CD4-positive, alpha-beta memory T cell (primary cell): ENCODE data around the gene PHYKPL. TPM values are rescaled to one million over a fixed set of nuclear protein-coding genes. Genes with fewer than 3 reads are reported as not detected.

Source experiments
- CTCF ChIA-PET: fragments of 350-600 bp; sonication (Branson Sonifier 250); formaldehyde crosslinking; loops from one replicate; lab custom pipeline; 2021; ENCODE audit warnings: inconsistent platforms; ENCODE audit not compliant: partially characterized antibody; lab: Charles Lee
- POLR2A ChIA-PET: fragments of 350-600 bp; sonication (Branson Sonifier 250); formaldehyde crosslinking; loops from one replicate; lab custom pipeline; 2021; ENCODE audit not compliant: partially characterized antibody; lab: Charles Lee
- DNase-seq, 5 donors: peaks; one replicate each; pipeline versions ENCODE4 v3.0.0 to v3.0.0-alpha.2; 2020 to 2022; ENCODE audit warnings: mixed read lengths in 1 of 5
- H3K27ac ChIP-seq: one replicate; pipeline ENCODE4 v1.7.0; 2013; ENCODE audit warnings: low read depth, low read length
- H3K27me3 ChIP-seq: 2 replicates; pipeline ENCODE4 v1.7.0; 2013; ENCODE audit warnings: mild to moderate bottlenecking, low read length, moderate library complexity; ENCODE audit not compliant: insufficient read depth
- H3K36me3 ChIP-seq: 2 replicates; pipeline ENCODE4 v1.7.0; 2013; ENCODE audit warnings: mild to moderate bottlenecking, low read length, moderate library complexity; ENCODE audit not compliant: insufficient read depth
- H3K4me1 ChIP-seq: 2 replicates; pipeline ENCODE4 v1.7.0; 2013; ENCODE audit warnings: mild to moderate bottlenecking, low read length, moderate library complexity; ENCODE audit not compliant: insufficient read depth
- H3K4me3 ChIP-seq, 2 donors: one replicate each; pipeline ENCODE4 v1.7.0; 2013; ENCODE audit warnings: low read length in 2 of 2, mild to moderate bottlenecking in 1 of 2
- H3K9me3 ChIP-seq, 2 donors: one replicate each; pipeline ENCODE4 v1.7.0; 2013; ENCODE audit warnings: low read length in 2 of 2, control low read depth in 1 of 2; ENCODE audit not compliant: control insufficient read depth in 1 of 2
- H3K27ac Mint-ChIP-seq, 7 donors: one replicate each; pipeline ENCODE4 v1.8.0; 2020 to 2021; ENCODE audit warnings: mixed read lengths in 7 of 7, mild to moderate bottlenecking in 6 of 7, inconsistent platforms in 3 of 7, moderate library complexity in 3 of 7
- H3K27me3 Mint-ChIP-seq, 2 donors: one replicate each; pipeline ENCODE4 v1.8.0; 2020 to 2021; ENCODE audit warnings: mixed read lengths in 2 of 2
- H3K36me3 Mint-ChIP-seq, 2 donors: one replicate each; pipeline ENCODE4 v1.8.0; 2020 to 2021; ENCODE audit warnings: mixed read lengths in 2 of 2, inconsistent platforms in 1 of 2, mild to moderate bottlenecking in 1 of 2
- H3K4me1 Mint-ChIP-seq, 4 donors: one replicate each; pipeline ENCODE4 v1.8.0; 2020 to 2021; ENCODE audit warnings: mixed read lengths in 4 of 4, mild to moderate bottlenecking in 1 of 4
- H3K4me3 Mint-ChIP-seq, 8 donors: one replicate each; pipeline ENCODE4 v1.8.0; 2020 to 2021; ENCODE audit warnings: mixed read lengths in 8 of 8, mild to moderate bottlenecking in 7 of 8, moderate library complexity in 6 of 8, inconsistent platforms in 3 of 8
- H3K9me3 Mint-ChIP-seq, 8 donors: one replicate each; pipeline ENCODE4 v1.8.0; 2020 to 2021; ENCODE audit warnings: mixed read lengths in 8 of 8, mild to moderate bottlenecking in 5 of 8, inconsistent platforms in 3 of 8, moderate library complexity in 1 of 8
- intact Hi-C: fragments of 100-400 bp; cut with micrococcal nuclease; formaldehyde crosslinking; loops from one replicate; pipeline ENCODE4 v1.15.1; 2023
- polyA plus RNA-seq, 2 donors: library from polyadenylated mRNA; unstranded; fragments of 300-500 nt; fragmentation: Illumina TruSeq; gene quantifications; one replicate each; pipeline ENCODE4 v1.2.3, GENCODE V29; 2021
- total RNA-seq, 2 experiments: library from RNA; stranded (reverse); gene quantifications; one replicate each; pipeline ENCODE4 v1.2.3, GENCODE V29; 2021

PHYKPL gene
- total and polyA plus RNA-seq, 4 experiments from 2014 or later = 38.7 to 251 (median 139) TPM

- Histone ChIP-seq H3K9me3 (no peaks in the 10 kb centered on the region), H3K4me3 (no peak overlapping the region), H3K27ac (no peak overlapping the region), H3K36me3 (peaks cover 59% of the 10 kb centered on the region), H3K27me3 (no peaks in the 10 kb centered on the region), H3K4me1 (peaks cover 18% of the 10 kb centered on the region)
- H3K36me3 Mint-ChIP-seq = peaks cover 57 to 73% of the 10 kb centered on the region in 2 donors
- H3K4me1 Mint-ChIP-seq = peaks cover 41 to 71% (median 54%) of the 10 kb centered on the region in 4 donors
- DNase-seq = no peak
- CTCF ChIA-PET = interaction anchor here (1.2 kb wide), 1 partner anchor 10 kb away, joined by 4 read pairs; no protein-coding TSS in a partner anchor
- H3K27me3 Mint-ChIP-seq = no peaks in the 10 kb centered on the region
- no peak overlapping the region for H3K4me3 Mint-ChIP-seq
- peak overlapping the region in 2 of 7 donors; percentile 33 to 90 for H3K27ac Mint-ChIP-seq
- intact Hi-C loops = no loop called here
- POLR2A ChIA-PET = interaction anchor here (1.4 kb wide), 1 partner anchor 21 kb away, joined by 4 read pairs; the partner anchor contains the start of gene HNRNPAB
- no peaks in the 10 kb centered on the region for H3K9me3 Mint-ChIP-seq
Measured at GRCh38 chr5:178225174-178225573, 7.4 kb downstream of the PHYKPL start.

GRCh38 chr5:178224403-178224802 is 8.2 kb downstream of the PHYKPL start:
- Histone ChIP-seq H3K27me3 (no peaks in the 10 kb centered on the region), H3K36me3 (peaks cover 52% of the 10 kb centered on the region), H3K4me3 (no peak overlapping the region), H3K4me1 (peaks cover 11% of the 10 kb centered on the region), H3K9me3 (no peaks in the 10 kb centered on the region), H3K27ac (no peak overlapping the region)
- H3K4me3 Mint-ChIP-seq = no peak overlapping the region
- peaks cover 50 to 66% of the 10 kb centered on the region in 2 donors for H3K36me3 Mint-ChIP-seq
- no peaks in the 10 kb centered on the region for H3K9me3 Mint-ChIP-seq
- intact Hi-C loops = no loop called here
- ChIA-PET POLR2A (interaction anchor here (1.4 kb wide), 1 partner anchor 20 kb away, joined by 4 read pairs; the partner anchor contains the start of gene HNRNPAB), CTCF (no interaction called here)
- no peak overlapping the region for H3K27ac Mint-ChIP-seq
- no peak for DNase-seq
- no peaks in the 10 kb centered on the region for H3K27me3 Mint-ChIP-seq
- H3K4me1 Mint-ChIP-seq = peaks cover 35 to 64% (median 51%) of the 10 kb centered on the region in 4 donors

DNA sequence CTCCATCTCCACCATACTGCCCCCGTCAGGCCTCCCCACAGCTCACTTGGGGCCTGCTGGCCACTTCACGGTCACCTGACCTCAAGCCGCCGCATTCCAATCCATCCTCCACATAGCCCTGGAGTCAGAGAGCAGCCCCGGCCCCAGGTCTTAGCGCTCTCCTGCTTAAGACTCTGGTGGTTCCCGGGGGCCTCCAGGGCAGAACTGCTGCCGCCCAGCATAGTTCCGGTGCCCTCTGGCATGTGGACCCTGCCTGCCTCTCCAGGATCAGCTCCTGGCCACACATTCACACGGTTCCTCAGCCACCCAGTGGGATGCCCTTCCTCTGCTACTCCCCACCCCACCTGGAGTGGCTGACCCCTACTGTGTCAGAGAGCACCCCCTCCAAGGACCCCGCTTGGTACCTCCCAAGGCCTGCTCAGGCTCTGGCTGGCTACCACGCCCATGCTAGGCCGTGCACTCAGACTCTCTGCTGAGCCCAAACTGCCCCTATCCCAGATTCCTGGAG is 8.7 kb downstream of the PHYKPL start:
- Histone ChIP-seq H3K4me1 (peaks cover 7% of the 10 kb centered on the region), H3K4me3 (no peak overlapping the region), H3K36me3 (peaks cover 50% of the 10 kb centered on the region), H3K27me3 (no peaks in the 10 kb centered on the region), H3K9me3 (no peaks in the 10 kb centered on the region), H3K27ac (no peak overlapping the region)
- H3K4me3 Mint-ChIP-seq = no peak overlapping the region
- intact Hi-C loops = no loop called here
- peaks cover 47 to 64% of the 10 kb centered on the region in 2 donors for H3K36me3 Mint-ChIP-seq
- no peaks in the 10 kb centered on the region for H3K9me3 Mint-ChIP-seq
- POLR2A ChIA-PET = interaction anchor here (1.4 kb wide), 1 partner anchor 20 kb away, joined by 4 read pairs; the partner anchor contains the start of gene HNRNPAB
- peak overlapping the region in 4 of 7 donors; percentile 25 to 80 (median 54) for H3K27ac Mint-ChIP-seq
- CTCF ChIA-PET = no interaction called here
- peaks cover 34 to 58% (median 47%) of the 10 kb centered on the region in 4 donors for H3K4me1 Mint-ChIP-seq
- H3K27me3 Mint-ChIP-seq = no peaks in the 10 kb centered on the region
- no peak for DNase-seq

DNA sequence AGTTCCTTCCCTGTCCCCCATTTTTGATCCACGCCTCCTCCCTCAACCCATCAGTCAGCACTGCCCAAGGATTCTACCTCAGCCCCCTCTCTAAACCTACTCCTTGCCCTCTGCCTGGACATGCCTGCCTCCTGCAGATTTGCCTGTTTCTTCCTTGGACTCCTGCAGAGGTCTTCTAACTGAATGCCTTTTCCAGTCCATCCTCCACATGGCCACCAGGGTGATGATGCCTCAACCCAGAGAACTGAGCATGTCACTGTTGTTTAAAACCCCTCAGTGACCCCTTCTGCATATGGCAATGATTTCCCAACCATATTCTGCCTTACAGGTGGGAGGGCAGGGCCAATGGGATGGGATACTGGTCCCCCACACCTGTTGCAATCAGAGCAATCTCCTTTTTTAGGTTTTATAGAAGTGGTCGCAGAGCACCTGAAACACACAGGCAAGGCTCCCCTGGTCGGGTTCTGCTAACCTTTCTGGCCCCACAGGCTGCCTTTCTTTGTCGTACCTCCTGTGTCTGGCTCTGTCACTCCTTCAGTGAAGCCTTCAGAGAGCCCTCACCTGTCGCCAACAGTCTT is 9.3 kb downstream of the PHYKPL start:
- Histone ChIP-seq H3K27ac (no peak overlapping the region), H3K27me3 (no peaks in the 10 kb centered on the region), H3K36me3 (peaks cover 44% of the 10 kb centered on the region), H3K9me3 (no peaks in the 10 kb centered on the region), H3K4me3 (no peak overlapping the region), H3K4me1 (peaks cover 7% of the 10 kb centered on the region)
- no peak for DNase-seq
- Mint-ChIP-seq H3K4me3 (no peak overlapping the region), H3K36me3 (peaks cover 46 to 65% of the 10 kb centered on the region in 2 donors), H3K27me3 (no peaks in the 10 kb centered on the region), H3K27ac (peak overlapping the region; percentile 13 to 78 (median 41)), H3K4me1 (peaks cover 28 to 53% (median 43%) of the 10 kb centered on the region in 4 donors), H3K9me3 (no peaks in the 10 kb centered on the region)
- POLR2A ChIA-PET = no interaction called here
- intact Hi-C loops = no loop called here
- CTCF ChIA-PET = no interaction called here

GRCh38 chr5:178222292-178222691 is 10.3 kb downstream of the PHYKPL start:
- intact Hi-C loops = no loop called here
- ChIA-PET POLR2A (interaction anchor here (1.0 kb wide), 1 partner anchor 10 kb away, joined by 3 read pairs; no protein-coding TSS in a partner anchor), CTCF (no interaction called here)
- no peaks in the 10 kb centered on the region for H3K27me3 ChIP-seq
- no peak overlapping the region for H3K27ac ChIP-seq
- peaks cover 35% of the 10 kb centered on the region for H3K36me3 ChIP-seq
- H3K36me3 Mint-ChIP-seq = peaks cover 38 to 57% of the 10 kb centered on the region in 2 donors
- DNase-seq = no peak
- H3K4me1 Mint-ChIP-seq = peaks cover 21 to 43% (median 34%) of the 10 kb centered on the region in 4 donors
- H3K9me3 ChIP-seq = no peaks in the 10 kb centered on the region
- no peaks in the 10 kb centered on the region for H3K27me3 Mint-ChIP-seq
- H3K27ac Mint-ChIP-seq = peak overlapping the region in 4 of 7 donors; percentile 3 to 50 (median 26)
- H3K4me1 ChIP-seq = peaks cover 7% of the 10 kb centered on the region
- no peak overlapping the region for H3K4me3 Mint-ChIP-seq
- H3K4me3 ChIP-seq = no peak overlapping the region
- H3K9me3 Mint-ChIP-seq = no peaks in the 10 kb centered on the region

DNA sequence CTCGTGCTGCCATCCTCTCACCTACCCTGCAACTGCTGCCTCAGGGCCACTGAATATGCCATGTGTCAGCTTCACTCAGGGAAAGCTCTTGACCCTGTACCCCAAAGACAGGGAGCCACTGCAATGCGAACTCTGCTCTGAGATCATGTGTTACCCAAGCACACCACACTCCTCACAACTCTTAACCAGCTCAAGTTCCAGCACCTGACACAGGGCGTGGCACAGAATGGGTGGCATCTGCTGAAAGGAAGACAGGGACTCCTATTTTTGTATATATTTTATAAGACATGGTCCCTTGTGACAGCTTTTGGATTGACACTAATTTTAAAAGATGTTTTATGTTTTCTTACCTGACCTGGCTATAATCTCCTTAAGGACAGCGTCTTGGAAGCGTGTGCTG is 10.7 kb downstream of the PHYKPL start:
- no peak for DNase-seq
- H3K36me3 Mint-ChIP-seq = peaks cover 35 to 53% of the 10 kb centered on the region in 2 donors
- H3K9me3 Mint-ChIP-seq = no peaks in the 10 kb centered on the region
- Histone ChIP-seq H3K27ac (no peak overlapping the region), H3K27me3 (no peaks in the 10 kb centered on the region), H3K36me3 (peaks cover 31% of the 10 kb centered on the region), H3K4me1 (peaks cover 7% of the 10 kb centered on the region), H3K4me3 (no peak overlapping the region), H3K9me3 (no peaks in the 10 kb centered on the region)
- peak overlapping the region; percentile 24 to 79 (median 52) for H3K27ac Mint-ChIP-seq
- peak overlapping the region in 1 of 8 donors; percentile 16 for H3K4me3 Mint-ChIP-seq
- ChIA-PET POLR2A (interaction anchor here (1.0 to 1.8 kb wide), 3 partner anchors 9 to 18 kb away, joined by 3 to 6 read pairs (median 4); partner anchors contain the start of gene HNRNPAB), CTCF (no interaction called here)
- peaks cover 18 to 38% (median 31%) of the 10 kb centered on the region in 4 donors for H3K4me1 Mint-ChIP-seq
- intact Hi-C loops = no loop called here
- no peaks in the 10 kb centered on the region for H3K27me3 Mint-ChIP-seq

- H3K27me3 ChIP-seq = no peaks in the 10 kb centered on the region
- Mint-ChIP-seq H3K4me3 (peak overlapping the region in 1 of 8 donors; percentile 29), H3K4me1 (peaks cover 20 to 38% (median 30%) of the 10 kb centered on the region in 4 donors), H3K27me3 (no peaks in the 10 kb centered on the region), H3K36me3 (peaks cover 32 to 53% of the 10 kb centered on the region in 2 donors), H3K9me3 (no peaks in the 10 kb centered on the region), H3K27ac (peak overlapping the region; percentile 50 to 79 (median 67))
- no peak for DNase-seq
- intact Hi-C loops = no loop called here
- no peak overlapping the region for H3K4me3 ChIP-seq
- H3K36me3 ChIP-seq = peaks cover 32% of the 10 kb centered on the region
- peaks cover 8% of the 10 kb centered on the region for H3K4me1 ChIP-seq
- POLR2A ChIA-PET = interaction anchor here (1.0 to 1.8 kb wide), 3 partner anchors 9 to 17 kb away, joined by 3 to 6 read pairs (median 4); partner anchors contain the start of gene HNRNPAB
- CTCF ChIA-PET = no interaction called here
- H3K27ac ChIP-seq = no peak overlapping the region
- H3K9me3 ChIP-seq = no peaks in the 10 kb centered on the region
Measured at GRCh38 chr5:178221282-178221681, 11.3 kb downstream of the PHYKPL start.
